HG03108 (cell line): ENCODE measurements around the gene SMIM33.
"Not testable (repeated sequence)": the region's sequence is repeated elsewhere in the genome, so short reads cannot be mapped to it uniquely, and the experiment has no call there.

Experiments
- ATAC-seq: cut with Tn5 transposase; IDR thresholded peaks from one replicate; pipeline ENCODE4 v1.9.1; 2021; ENCODE audit warnings: moderate library complexity; ENCODE audit not compliant: unreplicated experiment

SMIM33 gene

DNA sequence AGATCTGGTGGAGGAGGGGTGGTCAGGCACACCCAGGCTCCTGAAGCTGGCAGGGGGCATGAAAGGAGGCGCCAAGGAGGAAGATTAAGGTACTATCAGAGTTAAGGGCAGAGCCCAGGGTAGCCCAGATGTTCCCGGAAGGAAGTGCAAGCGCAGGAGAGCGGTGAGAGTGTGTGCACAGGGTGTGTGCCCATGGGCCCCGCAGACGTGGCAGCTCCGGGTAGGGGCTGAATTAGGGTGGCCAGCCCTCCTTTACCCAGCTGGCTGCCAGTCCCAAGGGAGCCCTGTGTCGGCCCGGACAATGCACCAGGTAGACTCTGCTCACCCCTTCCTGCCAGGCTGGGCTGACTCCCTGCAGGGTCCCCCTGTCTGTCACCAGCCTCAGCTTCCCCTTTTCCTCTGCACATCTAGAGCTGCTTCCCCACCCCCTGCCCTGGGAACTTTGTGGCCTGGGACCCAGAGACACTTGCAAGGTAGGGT, at the start of gene SMIM33:
Gene SMIM33, plus strand, starts transcription at position 184 of the 480 bp plus-strand sequence. Its CDS starts 118 bp downstream, at position 302.
- ATAC-seq: no peak

DNA sequence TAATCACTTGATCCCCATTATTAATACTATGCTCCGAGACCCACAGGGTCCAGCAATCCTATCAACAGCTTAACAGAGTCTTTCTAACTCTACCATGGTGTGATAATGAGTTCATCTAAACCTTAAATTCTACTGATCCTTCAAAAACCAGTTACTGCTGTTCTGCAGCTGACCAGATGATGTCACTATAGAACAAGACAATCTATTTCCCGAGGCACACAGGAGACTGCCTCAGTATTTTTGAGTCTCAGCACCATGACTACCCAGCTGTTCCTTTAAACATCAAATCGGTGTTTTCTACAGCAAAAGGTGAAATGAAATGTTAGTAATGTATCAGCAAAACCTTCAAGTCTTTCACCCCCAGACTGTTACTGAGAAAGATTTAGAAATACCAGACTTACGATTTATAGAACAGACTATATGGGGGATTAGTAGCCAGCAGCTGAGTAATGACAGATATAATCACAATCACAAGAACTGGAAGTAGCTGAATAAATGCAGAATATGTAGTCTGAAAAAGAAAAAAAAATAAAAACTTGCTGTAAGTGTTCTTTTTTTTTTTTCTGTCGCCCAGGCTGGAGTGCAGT, 48.4 kb upstream of the SMIM33 start:
- ATAC-seq: no peak

DNA sequence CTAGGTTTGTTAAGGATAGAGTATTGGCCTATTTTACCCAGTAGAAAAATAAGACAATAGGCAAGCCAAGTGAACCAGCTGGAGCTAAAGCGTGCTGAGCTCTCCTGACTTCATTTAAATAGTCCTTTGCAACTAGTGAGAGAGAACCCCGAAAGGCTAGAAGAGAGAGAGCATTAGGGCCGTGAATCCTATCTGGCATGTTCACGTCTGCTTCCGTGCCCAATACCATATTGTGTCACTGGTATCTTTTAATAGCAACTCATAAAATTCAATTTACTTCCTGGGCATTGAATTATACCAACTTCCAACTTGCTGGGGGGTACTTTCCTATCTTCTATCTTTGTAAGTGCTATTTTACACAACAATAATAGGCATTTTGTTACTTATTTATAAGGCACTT, 45.3 kb upstream of the SMIM33 start:
- no peak for ATAC-seq

DNA sequence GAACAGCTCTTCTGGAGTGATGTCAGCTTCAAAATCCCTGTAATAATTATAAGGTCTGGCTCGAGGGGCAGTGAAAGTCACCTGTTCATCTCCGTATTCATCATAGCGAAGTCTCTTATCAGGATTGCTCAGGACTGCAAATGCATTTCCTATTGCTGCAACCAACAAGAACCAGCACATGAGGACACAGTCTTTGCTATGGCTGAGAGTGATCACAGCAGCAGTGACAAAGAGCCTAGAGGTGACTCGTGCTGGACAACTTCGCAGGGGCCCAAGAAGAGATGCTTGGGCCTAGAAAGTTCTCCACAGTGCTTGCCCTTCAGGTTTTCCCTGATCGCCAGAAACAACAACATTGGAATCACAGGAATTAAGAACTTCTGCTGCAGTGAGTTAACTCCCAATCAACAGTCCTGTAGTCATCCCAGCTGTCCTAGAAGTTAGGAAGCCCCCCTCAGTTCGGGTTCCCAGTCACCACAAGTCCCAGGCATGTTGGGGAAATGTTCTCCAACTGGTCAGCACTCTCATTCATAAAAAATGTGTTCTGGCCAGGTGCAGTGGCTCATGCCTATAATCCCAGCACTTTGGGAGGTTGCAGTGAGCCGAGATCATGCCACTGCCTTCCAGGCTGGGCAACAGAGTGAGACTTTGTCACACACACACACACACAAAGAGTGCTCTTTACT, 44.5 kb upstream of the SMIM33 start:
- ATAC-seq: no peak

DNA sequence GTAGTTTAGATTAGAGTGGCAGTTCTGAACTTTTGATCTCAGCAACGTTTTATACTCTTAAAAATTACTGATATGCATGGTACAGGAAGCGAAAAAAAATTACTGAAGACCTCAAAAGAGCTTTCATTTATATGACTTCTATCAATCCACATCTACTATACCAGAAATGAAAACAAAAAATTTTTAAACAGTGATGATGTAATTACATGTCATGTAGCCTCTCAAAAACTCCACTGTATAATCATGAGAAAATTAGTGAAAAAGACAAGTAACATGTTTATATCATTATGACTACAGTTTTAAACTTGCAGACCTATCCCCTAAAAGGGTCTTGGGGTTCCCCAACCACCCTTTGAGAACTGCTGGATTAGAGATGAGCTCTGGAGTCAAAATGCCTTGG, 40.8 kb upstream of the SMIM33 start:
- no peak for ATAC-seq

DNA sequence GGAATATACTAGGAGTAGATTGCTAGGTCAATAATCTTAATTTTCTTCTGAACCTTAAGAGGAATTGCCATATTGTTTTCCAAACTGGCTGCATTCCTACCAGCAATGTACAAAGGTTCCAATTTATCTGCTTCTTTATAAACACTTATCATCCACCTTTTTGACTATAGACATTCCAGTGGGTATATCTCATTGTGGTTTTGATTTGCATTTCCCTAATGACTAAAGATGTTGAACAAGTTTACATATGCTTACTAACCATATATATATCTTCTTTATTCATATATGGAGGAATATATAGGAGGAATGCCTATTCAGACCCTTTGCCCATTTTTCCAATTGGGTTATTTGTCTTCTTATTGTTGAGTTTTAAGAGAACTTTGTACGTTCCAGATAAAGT, 39.1 kb upstream of the SMIM33 start:
- ATAC-seq: no peak

DNA sequence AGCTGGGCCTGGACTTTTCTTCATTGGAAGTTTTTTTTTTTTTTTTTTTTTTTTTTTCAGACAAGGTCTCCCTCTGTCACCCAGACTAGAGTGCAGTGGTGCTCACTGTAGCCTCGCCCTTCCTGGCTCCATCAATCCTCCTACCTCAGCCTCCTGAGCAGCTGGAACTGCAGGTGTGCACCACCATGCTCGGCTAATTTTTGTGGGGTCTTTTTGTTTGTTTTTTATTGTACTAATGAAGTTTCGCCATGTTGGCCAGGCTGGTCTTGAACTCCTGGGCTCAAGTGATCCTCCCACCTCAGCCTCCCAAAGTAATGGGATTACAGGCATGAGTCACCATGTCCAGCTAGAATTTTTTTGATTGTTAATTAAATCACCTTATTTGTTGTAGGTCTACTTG, 35.1 kb upstream of the SMIM33 start:
- ATAC-seq: no peak

DNA sequence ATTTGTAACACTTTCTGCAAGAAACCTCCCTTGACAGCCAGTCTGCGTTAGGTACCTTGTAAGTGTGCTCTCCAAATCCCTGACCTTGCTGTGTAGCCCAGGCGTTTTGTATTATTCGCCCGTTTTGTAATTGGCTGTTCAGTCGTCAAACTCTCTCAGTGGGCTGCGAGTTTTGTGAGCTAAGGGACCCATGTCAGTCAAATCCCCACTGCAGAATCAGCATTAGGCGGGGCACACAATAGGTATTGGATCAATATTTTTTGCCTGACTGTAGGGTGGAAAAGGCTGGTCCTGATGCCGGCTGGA, 32.1 kb upstream of the SMIM33 start:
- ATAC-seq: no peak

DNA sequence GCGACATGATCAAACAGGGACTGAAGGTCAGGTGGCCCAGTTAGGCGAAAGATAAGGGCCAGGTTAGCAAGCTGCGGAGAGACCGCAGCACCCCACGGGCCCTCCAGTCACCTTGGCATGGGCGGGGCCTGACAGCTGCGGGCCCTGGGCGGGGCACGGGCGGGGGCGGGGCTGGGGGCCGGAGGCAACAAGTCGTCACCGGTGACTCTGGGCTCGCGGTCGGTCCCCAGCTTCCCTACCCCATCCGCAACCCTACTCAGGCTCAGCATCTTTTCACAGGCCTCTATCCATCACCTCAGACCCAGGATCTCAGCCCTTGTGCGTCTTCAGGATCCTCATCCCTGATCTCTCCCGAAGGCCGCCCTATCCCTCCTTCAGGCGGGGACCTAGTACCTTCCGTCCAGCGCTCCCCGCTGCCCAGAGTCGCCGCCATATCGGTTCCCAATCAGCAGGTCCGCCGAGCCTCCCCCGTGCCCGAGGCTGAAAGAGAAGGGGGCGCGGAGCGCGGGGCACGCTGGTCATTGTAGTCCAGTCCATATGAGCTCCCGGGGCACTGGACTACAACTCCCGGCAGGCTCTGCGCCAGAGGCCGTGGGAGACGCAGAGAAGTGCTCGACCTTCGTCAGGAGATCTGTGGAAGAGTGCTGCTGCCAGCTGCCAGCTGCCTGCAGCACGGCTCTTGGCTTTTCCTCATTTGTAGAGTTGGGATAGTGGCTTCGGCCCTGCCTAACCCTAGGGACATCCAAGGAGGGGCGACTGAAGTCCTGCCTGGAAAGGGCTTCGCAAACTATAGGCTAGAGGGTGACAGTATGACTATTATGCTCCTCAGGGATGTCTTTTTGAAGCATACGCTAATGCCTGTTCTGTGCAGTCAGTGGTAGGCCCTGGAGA, 31.5 kb upstream of the SMIM33 start, which contains the start of gene DNAJC18:
Gene DNAJC18, minus strand, starts transcription at position 513 of the 891 bp plus-strand sequence. Its CDS starts 80 bp downstream, at position 433.
- ATAC-seq: peak; percentile 82

DNA sequence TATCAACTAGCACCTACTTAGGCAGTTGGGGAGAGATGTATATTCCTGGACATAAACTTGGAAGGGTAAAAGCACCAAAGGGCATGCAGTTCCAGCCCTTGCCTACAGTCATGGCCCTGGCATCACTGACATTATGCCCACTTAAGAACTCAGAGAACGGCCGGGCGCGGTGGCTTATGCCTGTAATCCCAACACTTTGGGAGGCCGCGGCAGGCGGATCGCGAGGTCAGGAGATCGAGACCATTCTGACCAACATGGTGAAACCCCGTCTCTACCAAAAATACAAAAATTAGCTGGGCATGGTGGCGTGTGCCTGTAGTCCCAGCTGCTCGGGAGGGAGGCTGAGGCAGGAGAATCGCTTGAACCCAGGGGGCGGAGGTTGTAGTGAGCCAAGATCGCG, 30.4 kb upstream of the SMIM33 start:
- ATAC-seq: not testable (repeated sequence)

DNA sequence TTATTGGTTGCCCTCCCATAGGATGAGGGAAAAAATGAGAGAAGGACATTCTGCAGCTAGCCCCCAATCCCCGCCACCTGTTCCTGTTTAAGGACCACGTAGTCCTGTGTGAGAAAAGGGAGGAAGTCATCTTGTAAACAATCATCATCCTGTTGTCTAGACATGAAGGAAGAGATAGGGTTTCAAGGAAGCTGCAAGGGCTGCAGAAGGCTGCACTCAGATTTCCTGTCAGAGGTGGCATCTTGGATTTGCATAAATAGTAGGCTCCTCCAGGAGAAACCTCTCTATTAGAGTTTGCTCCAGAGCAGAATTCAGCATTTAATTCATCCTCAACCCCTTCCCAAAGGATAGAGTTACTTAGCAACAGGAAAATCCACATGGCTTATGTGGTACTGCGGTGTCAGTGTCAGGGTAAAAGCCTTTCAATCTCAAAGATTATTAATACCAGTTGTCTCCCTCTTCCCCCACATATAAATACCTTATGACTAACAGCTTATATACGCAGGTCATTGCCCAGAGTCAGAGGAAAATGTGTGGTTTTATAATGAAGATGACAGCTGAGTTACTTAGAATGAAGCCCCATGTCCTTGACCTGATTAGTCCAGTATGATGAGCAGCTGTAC, 26.9 kb upstream of the SMIM33 start:
- ATAC-seq: no peak

DNA sequence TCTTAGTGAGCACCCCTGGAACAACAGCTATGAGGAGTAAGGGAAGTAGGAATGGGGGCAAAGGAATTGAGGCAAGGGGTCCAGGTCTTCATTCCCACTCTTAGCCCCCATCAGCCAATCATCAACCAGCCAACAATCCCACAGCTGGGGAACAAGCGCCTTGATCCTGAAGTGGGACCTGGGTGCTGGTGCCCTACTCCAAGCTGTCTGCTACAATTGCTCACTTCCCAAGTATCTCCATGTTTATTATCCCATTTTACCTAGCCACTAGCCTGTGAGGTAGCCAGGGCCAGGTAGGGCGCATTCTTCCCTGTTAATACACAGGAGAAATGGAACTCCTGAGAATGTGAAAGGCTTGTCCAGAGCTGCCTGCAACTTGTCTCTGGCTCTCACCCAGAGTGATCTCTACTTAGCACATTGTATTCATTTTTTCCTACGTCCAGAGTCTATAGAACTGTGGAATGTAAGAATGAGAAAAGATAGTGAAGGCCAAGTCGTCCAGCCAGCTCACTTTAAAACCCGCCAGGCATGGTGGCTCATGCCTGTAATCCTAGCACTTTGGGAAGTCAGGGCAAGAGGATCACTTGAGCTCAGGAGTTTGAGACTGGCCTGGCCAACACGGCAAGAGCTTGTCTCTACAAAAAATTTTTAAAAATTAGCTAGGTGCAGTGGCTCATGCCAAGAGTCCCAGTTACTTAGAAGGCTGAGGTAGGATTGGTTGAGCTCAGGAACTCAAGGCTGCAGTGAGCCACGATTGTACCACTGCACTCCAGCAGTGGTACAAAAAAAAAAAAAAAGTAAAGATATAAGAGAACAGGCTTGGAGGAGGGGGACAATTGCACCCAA, 25.3 kb upstream of the SMIM33 start:
- ATAC-seq: no peak

DNA sequence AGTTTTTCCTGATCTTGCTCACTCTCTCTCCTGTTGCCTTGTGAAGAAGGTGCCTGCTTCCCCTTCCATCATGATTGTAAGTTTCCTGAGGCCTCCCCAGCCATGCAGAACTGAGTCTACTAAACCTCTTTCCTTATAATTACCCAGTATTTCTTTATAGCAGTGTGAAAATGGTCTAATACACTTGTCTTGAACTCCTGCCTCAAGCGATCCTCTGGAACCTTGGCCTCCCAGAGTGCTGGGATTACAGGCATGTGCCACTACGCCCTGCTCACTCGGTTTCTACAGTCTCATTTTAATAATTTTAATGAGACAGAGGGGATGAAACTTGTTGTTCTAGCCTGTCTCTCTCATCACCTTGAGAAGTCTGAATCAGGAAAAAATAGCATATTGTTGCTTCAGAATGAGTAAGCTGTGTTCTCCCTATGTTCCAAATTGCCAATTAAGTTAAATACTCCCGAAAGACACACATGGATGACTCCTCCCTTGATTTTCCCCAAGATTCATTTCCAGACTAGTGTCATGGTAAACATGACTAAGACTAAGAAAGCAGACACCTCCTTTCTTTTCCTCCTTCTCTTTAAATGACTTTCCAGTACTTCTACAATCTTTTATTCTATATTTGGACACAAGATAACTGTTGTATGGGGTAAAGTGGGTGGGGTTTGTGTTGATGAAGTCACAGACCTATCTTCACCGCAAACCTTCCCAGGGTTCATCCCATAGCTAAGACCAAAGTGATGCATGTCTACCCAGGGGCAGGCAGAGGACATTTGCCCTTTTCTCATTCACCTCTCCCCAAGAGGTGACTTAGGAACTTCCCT, 23.6 kb upstream of the SMIM33 start:
- no peak for ATAC-seq

DNA sequence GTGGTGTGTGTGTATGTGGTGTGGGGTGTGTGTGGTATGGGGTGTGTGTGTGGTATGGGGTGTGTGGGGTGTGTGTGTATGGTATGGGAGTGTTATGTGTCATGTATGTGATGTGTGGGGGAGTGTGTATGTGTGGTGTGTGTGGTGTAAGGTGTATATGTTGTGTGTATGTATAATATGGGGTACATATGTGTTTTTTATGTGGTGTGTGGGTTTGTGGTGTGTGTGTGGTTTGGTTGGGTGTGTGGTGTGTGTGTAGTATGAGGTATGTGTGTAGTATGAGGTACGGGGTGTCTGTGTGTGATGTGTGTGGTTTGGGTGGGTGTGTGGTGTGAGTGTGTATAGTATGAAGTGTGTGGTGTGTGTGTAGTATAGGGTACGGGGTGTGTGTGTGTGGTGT, 19.6 kb upstream of the SMIM33 start:
- no peak for ATAC-seq

DNA sequence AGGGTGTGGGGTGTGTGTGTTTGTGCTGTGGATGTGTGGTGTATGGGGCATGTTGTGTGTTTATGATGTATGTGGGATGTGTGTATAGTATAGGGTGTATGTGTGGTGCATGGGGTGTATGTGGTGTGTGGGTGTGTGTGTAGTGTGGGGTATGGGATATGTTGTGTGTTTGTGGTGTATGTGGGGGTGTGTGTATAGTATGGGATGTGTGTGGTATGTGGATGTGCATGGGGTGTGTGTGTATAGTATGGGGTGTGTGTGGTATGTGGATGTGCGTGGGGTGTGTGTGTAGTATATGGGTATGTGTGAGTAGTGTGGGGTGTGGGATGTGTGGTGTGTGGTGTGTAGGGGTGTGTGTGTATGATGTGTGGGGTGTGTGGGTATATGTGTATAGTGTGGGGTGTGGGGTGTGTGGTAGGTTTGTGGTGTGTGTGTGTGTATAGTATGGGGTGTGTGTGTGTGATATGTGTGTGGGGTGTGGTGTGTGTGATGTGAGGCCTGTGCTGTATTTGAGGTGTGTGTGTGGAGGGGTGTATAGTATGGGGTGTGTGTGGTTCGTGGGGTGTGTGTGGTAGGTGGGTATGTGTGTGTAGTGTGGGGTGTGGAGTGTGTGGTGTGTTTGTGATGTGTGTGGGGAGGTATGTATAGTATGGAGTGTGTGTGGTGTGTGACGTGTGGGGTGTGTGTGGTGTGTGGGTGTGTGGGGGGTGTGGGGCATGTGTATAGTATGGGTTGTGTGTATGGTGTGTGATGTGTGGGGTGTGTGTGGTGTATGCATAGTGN, 18.7 kb upstream of the SMIM33 start:
- ATAC-seq: no peak

DNA sequence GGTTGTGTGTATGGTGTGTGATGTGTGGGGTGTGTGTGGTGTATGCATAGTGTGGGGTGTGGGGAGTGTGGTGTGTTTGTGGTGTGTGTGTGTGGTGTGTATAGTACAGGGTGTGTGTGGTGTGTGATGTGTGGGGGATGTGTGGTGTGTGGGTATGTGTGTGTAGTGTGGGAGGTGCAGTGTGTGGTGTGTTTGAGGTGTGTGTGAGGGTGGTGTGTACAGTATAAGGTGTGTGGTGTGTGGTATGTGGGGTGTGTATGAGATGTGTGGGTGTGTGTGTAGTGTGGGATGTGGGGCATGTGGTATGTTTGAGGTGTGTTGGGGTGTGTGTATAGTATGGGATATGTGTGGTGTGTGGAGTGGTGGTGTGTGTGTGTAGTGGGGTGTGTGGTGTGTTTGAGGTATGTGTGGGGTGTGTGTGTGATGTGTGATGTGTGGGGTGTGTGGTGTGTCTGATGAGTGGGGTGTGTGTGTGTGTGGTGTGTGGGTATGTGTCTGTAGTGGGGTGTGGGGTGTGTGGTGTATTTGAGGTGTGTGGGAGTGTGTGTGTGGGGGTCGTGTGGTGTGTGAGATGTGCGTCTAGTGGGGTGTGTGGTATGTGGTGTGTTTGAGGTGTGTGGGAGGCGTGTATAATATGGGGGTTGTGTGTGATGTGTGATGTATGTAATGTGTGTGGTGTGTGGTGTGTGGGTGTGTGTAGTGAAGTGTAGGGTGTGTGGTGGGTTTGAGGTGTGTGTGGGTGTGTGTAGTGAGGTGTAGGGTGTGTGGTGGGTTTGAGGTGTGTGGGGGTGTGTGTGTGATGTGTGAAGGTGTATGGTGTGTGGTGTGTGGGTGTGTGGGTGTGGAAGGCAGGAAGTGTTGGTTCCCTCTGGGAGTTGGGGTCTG, 16.9 kb upstream of the SMIM33 start:
- ATAC-seq: no peak

DNA sequence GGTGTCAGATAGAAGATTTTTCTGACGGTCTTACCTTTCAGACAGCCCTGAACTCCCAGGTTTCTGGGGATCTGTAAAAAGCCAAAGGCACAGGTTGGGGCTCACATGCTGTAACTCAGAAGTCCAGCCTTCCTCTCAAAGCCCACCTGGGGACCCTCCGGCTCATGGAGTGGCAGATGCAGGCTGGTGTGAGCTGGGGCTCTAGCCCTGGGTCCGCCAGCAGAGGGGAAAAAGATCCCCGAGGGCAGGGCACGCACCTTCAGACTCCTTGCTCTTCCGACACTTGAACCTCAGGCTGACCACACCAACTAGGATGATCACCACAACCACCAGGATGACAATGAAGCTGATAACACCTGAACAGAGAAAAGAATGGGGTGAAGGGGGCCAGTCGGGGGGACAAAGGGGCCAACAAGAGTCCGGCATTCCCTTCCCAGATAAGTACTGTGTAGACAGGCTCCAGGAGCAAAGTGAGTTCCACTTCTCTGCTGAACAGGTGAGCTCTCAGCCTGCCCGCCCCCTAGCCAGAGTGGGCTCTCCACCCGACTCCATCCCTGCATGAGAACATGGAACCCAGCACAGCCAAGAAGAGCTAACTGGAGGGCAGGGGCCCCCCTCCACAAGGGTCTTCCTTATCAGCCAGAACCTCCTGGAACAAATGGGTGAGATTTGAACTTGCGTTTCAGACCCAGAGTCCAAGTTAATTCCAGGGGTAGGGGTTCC, 16.1 kb upstream of the SMIM33 start:
- ATAC-seq: no peak
